Astrocyte (in vitro differentiated cells and primary cell): ENCODE results near the gene SPAG9. TPM values are rescaled to one million over a fixed set of nuclear protein-coding genes. Genes with fewer than 3 reads are reported as not detected.

Experiments used
- DNase-seq: peaks from one replicate; pipeline ENCODE4 v3.0.0-alpha.2; 2010; ENCODE audit warnings: low read depth
- FAIRE-seq: peaks from 2 replicates; lab custom pipeline; 2011; peaks lifted over from hg19 to GRCh38; lab: Jason Lieb, UNC
- H2AFZ ChIP-seq: 2 replicates; pipeline ENCODE4 v1.6.0; 2012; ENCODE audit warnings: low read depth, low read length, inconsistent platforms
- H3K27ac ChIP-seq: 2 replicates; pipeline ENCODE4 v1.5.1; 2011; ENCODE audit warnings: low read depth, low read length, inconsistent platforms
- H3K27me3 ChIP-seq: 2 replicates; pipeline ENCODE4 v1.6.0; 2011; ENCODE audit warnings: low read length, inconsistent platforms; ENCODE audit not compliant: insufficient read depth
- H3K36me3 ChIP-seq: 2 replicates; pipeline ENCODE4 v1.5.1; 2011; ENCODE audit warnings: low read length, inconsistent platforms; ENCODE audit not compliant: insufficient read depth
- H3K4me1 ChIP-seq: 2 replicates; pipeline ENCODE4 v1.5.1; 2011; ENCODE audit warnings: low read length, inconsistent platforms; ENCODE audit not compliant: insufficient read depth
- H3K4me2 ChIP-seq: 2 replicates; pipeline ENCODE4 v1.6.0; 2012; ENCODE audit warnings: low read length, inconsistent platforms
- H3K4me3 ChIP-seq: 2 replicates; pipeline ENCODE4 v1.5.1; 2011; ENCODE audit warnings: low read depth, mild to moderate bottlenecking, low read length, inconsistent platforms; ENCODE audit not compliant: insufficient read depth
- H3K79me2 ChIP-seq: 2 replicates; pipeline ENCODE4 v1.6.0; 2012; ENCODE audit warnings: mild to moderate bottlenecking, low read length, inconsistent platforms; ENCODE audit not compliant: insufficient read depth
- H3K9ac ChIP-seq: 2 replicates; pipeline ENCODE4 v1.6.0; 2012; ENCODE audit warnings: mild to moderate bottlenecking, low read length, inconsistent platforms
- H3K9me3 ChIP-seq: 2 replicates; pipeline ENCODE4 v1.5.1; 2012; ENCODE audit warnings: low read depth, mild to moderate bottlenecking, low read length, inconsistent platforms; ENCODE audit not compliant: insufficient read depth
- H4K20me1 ChIP-seq: 2 replicates; pipeline ENCODE4 v1.6.0; 2012; ENCODE audit warnings: low read length, inconsistent platforms; ENCODE audit not compliant: insufficient read depth
- H3K27ac Mint-ChIP-seq: one replicate; pipeline ENCODE4 v1.8.0; 2021; ENCODE audit warnings: mild to moderate bottlenecking, mixed read lengths; ENCODE audit not compliant: unreplicated experiment
- H3K27me3 Mint-ChIP-seq: one replicate; pipeline ENCODE4 v1.8.0; 2021; ENCODE audit warnings: low read depth, mixed read lengths; ENCODE audit not compliant: unreplicated experiment
- H3K36me3 Mint-ChIP-seq: one replicate; pipeline ENCODE4 v1.8.0; 2021; ENCODE audit warnings: low read depth, mixed read lengths; ENCODE audit not compliant: unreplicated experiment
- H3K4me1 Mint-ChIP-seq: one replicate; pipeline ENCODE4 v1.8.0; 2021; ENCODE audit warnings: low read depth, mixed read lengths; ENCODE audit not compliant: unreplicated experiment
- H3K4me3 Mint-ChIP-seq: one replicate; pipeline ENCODE4 v1.8.0; 2021; ENCODE audit warnings: mild to moderate bottlenecking, moderate library complexity, mixed read lengths; ENCODE audit not compliant: unreplicated experiment
- H3K9me3 Mint-ChIP-seq: one replicate; pipeline ENCODE4 v1.8.0; 2021; ENCODE audit warnings: mild to moderate bottlenecking, mixed read lengths; ENCODE audit not compliant: unreplicated experiment
- CTCF ChIP-seq: IDR thresholded peaks from 2 replicates; pipeline ENCODE4 v1.5.1; 2011; ENCODE audit warnings: low read depth, mild to moderate bottlenecking, inconsistent platforms, low read length, moderate library complexity; ENCODE audit not compliant: insufficient read depth
- EZH2 ChIP-seq: IDR thresholded peaks from 2 replicates; pipeline ENCODE4 v1.6.1; 2012; ENCODE audit warnings: mild to moderate bottlenecking, low read length, inconsistent platforms; ENCODE audit not compliant: insufficient read depth
- total RNA-seq: library from RNA; stranded (reverse); gene quantifications from 2 replicates; pipeline ENCODE4 v1.2.1, GENCODE V29; 2021

Gene SPAG9
- total RNA-seq, 1 donor from 2014 or later = 102 TPM

- peak overlapping the region; percentile 58 for H3K27ac Mint-ChIP-seq
- H4K20me1 ChIP-seq = no peaks in the 10 kb centered on the region
- H3K4me2 ChIP-seq = peak overlapping the region; percentile 69
- H3K36me3 ChIP-seq = no peaks in the 10 kb centered on the region
- peak overlapping the region; percentile 82 for H2AFZ ChIP-seq
- FAIRE-seq (no peak), DNase-seq (no peak)
- H3K4me3 Mint-ChIP-seq = no peak overlapping the region
- no peak overlapping the region for H3K4me3 ChIP-seq
- no peaks in the 10 kb centered on the region for H3K9me3 ChIP-seq
- peak overlapping the region; percentile 30 for H3K9ac ChIP-seq
- H3K27me3 Mint-ChIP-seq = peaks cover 10% of the 10 kb centered on the region
- H3K4me1 Mint-ChIP-seq = peaks cover 13% of the 10 kb centered on the region
- TF ChIP-seq EZH2 (no peak), CTCF (no peak)
- H3K27me3 ChIP-seq = no peaks in the 10 kb centered on the region
- peaks cover 12% of the 10 kb centered on the region for H3K4me1 ChIP-seq
- H3K9me3 Mint-ChIP-seq = peaks cover 2% of the 10 kb centered on the region
- no peaks in the 10 kb centered on the region for H3K36me3 Mint-ChIP-seq
- H3K27ac ChIP-seq = no peak overlapping the region
- H3K79me2 ChIP-seq = no peaks in the 10 kb centered on the region
Measured at GRCh38 chr17:50920041-50920410, 200.6 kb downstream of the SPAG9 start.

DNA sequence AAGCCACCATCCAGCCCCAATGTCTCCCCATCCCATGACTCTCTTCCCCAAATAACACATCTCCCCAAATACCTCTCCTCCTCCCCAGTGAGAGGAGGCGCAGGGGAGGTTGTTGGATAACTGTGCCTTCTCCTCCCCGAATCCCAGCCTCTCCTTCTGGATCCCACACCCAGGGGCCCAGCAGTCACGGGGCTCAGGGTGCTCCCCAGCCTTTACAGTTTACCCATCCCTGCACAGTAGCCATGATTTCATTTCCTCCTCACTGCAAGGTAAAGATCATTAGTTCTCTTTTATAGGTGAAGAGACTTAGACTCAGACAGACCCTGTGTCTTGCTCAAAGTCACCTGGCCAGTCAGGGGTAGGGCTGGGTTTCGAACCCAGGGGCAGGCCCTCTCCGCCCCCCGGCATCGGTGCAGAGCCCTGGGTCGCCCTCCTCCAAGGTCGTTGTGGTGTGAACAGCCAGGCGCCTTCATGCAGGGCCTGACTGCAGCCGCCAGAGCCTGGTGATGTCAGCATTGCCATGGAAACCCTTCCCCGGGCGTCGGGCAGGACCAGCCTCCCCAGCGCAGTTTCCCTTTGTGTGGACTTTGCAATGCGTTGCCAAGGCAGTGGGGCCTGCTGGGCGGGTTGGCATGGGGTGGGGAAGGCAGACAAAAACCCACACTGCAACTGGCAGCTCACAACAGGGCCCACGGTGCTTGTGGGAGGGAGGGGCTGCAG lies 201.2 kb downstream of the SPAG9 start:
- Mint-ChIP-seq H3K4me3 (no peak overlapping the region), H3K9me3 (peaks cover 2% of the 10 kb centered on the region), H3K27ac (peak overlapping the region; percentile 75), H3K27me3 (peaks cover 9% of the 10 kb centered on the region), H3K36me3 (no peaks in the 10 kb centered on the region), H3K4me1 (peaks cover 13% of the 10 kb centered on the region)
- peak overlapping the region; percentile 30 for H3K9ac ChIP-seq
- peaks cover 12% of the 10 kb centered on the region for H3K4me1 ChIP-seq
- FAIRE-seq (no peak), DNase-seq (peak; percentile 83)
- H3K27ac ChIP-seq = no peak overlapping the region
- H3K36me3 ChIP-seq = no peaks in the 10 kb centered on the region
- H2AFZ ChIP-seq = peak overlapping the region; percentile 82
- H3K27me3 ChIP-seq = no peaks in the 10 kb centered on the region
- H3K4me3 ChIP-seq = no peak overlapping the region
- H4K20me1 ChIP-seq = no peaks in the 10 kb centered on the region
- peak overlapping the region; percentile 69 for H3K4me2 ChIP-seq
- H3K79me2 ChIP-seq = no peaks in the 10 kb centered on the region
- TF ChIP-seq CTCF (no peak), EZH2 (no peak)
- H3K9me3 ChIP-seq = no peaks in the 10 kb centered on the region

DNA sequence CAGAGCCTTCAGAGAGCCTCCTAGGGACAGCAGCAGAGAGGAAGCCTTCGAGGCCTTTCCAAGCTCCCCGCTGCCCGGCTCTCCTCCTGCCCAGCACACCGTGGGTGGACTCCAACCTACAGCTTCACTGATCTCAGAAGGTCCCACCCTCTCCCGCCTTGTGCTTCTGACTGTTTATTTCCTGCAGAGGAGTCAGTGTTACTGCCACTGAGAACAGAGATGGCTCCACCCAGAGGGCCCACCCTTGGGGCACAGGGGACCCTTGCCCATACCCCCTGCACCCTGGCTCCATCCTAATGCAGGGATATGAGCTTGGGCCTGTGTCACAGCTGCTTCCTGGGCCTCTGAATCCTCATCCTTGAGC lies 201.8 kb downstream of the SPAG9 start:
- H2AFZ ChIP-seq = peak overlapping the region; percentile 82
- peak; percentile 15 for DNase-seq

More for the DNA sequence above, 201.8 kb downstream of the SPAG9 start:
- TF ChIP-seq EZH2 (no peak), CTCF (no peak)
- Histone ChIP-seq H3K4me1 (peaks cover 12% of the 10 kb centered on the region), H3K79me2 (no peaks in the 10 kb centered on the region), H3K9me3 (no peaks in the 10 kb centered on the region), H3K4me2 (peak overlapping the region; percentile 69), H4K20me1 (no peaks in the 10 kb centered on the region), H3K9ac (peak overlapping the region; percentile 30), H3K4me3 (no peak overlapping the region), H3K27ac (no peak overlapping the region), H3K36me3 (no peaks in the 10 kb centered on the region), H3K27me3 (no peaks in the 10 kb centered on the region)
- no peak for FAIRE-seq
- H3K36me3 Mint-ChIP-seq = no peaks in the 10 kb centered on the region
- peaks cover 13% of the 10 kb centered on the region for H3K4me1 Mint-ChIP-seq
- peak overlapping the region; percentile 75 for H3K27ac Mint-ChIP-seq
- H3K27me3 Mint-ChIP-seq = peaks cover 9% of the 10 kb centered on the region
- H3K9me3 Mint-ChIP-seq = peaks cover 2% of the 10 kb centered on the region
- peak overlapping the region; percentile 40 for H3K4me3 Mint-ChIP-seq
